Measurements from ENCODE around the gene LAMC3.
"Not testable (repeated sequence)": the region's sequence is repeated elsewhere in the genome, so short reads cannot be mapped to it uniquely, and the experiment has no call there.

Gene LAMC3

GRCh38 chr9:131028931-131029573 is 20.1 kb downstream of the LAMC3 start:
- no peak for DNase-seq (ENCODE audit: low spot score)

GRCh38 chr9:131029574-131029952 is 20.6 kb downstream of the LAMC3 start:
- DNase-seq (ENCODE audit: low spot score): no peak

DNA sequence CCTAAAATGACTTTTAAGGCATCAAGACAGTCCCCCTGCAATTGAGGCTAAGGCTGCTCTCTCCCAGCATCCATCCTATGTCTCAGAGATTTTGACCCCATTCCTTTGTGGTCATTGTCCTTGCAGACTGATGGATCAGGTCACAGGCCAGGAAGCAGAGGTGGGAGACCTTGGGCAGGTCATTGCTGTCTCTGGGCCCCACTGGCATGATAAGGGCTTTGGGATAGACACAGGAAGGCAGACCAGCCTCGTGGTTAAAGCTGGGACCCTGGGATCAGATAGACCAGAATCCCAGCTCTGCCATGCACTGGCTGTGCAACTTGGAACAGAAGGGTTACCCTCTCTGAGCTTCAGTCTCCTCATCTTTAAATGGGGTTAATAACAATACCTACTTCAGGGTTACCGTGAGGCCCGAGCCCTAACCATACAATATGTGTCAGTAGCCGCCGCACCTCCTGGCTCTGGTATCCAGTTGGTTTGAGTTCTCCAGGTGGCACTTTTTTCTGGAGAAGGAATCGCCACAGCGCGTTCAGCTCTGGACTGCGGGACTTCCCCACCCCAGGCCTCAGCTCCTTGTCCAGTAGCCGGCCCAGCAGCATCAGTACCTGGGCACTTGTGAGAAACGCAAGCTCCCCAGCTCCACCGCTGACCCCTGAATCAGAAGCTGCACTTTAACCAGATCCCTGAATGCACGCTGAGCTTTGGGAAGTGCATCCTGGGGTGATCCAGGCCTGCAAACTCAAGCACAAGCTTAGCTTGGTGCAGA is 21.4 kb downstream of the LAMC3 start:
- DNase-seq (ENCODE audit: low spot score): no peak

DNA sequence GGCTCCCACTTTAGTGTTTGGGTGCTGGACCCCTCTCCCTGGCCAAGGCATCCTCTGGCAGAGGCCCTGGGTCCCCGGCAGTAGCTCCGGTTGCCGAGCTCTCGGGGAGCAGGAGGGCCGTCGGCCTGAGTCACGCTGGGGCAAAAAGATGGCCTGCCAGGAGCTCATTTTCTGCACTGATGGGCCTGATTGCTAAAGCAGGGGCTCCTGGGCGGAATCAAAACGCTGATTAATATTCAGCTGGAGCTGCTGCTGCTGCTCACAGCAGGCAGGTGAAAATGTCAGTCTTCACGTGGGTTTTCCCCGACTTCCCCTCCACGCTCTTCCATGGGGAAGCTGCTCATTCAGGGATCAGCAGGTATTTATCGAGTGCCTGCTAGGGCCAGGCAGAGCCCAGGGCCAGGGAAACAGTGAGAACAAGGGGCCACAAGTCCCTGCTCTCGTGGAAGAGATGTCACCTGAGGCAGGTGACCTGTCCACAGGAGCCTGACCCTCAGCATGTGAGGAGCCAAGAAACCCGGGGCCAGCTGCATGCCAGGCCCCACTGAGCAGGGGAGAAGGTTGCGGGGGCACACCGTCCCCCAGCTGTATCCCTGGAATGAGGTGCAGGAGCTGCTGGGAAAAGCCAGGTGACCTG is 22.1 kb downstream of the LAMC3 start:
- DNase-seq (ENCODE audit: low spot score): no peak

GRCh38 chr9:131031642-131032005 is 22.6 kb downstream of the LAMC3 start:
- DNase-seq (ENCODE audit: low spot score): no peak

GRCh38 chr9:131032384-131032783 is 23.4 kb downstream of the LAMC3 start:
- no peak for DNase-seq (ENCODE audit: low spot score)

GRCh38 chr9:131033269-131034224 is 24.6 kb downstream of the LAMC3 start:
- no peak for DNase-seq (ENCODE audit: low spot score)

- DNase-seq (ENCODE audit: low spot score): no peak
These were observed 25.3 kb downstream of the LAMC3 start for GRCh38 chr9:131034268-131034667.

GRCh38 chr9:131034749-131035148 is 25.8 kb downstream of the LAMC3 start:
- DNase-seq (ENCODE audit: low spot score): not testable (repeated sequence)

DNA sequence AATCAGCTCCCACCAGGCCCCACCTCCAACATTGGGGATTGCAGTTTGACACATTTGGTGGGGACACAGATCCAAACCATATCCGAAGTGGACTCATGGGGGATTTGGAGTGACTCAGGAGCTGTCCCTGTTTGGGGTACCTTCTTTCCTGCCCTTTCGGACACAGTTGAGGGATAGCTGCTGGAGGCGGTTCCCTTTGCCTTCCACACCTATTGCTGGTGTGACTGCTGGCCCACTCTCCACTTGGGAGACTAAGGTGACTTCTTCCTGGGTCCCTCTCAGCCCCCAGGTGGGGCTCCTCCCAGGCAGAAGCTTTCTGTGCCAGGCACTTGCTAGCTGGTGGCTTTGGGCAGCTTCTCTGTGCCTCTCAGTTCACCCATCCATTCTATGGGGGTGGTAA is 26.6 kb downstream of the LAMC3 start:
- no peak for DNase-seq (ENCODE audit: low spot score)

DNA sequence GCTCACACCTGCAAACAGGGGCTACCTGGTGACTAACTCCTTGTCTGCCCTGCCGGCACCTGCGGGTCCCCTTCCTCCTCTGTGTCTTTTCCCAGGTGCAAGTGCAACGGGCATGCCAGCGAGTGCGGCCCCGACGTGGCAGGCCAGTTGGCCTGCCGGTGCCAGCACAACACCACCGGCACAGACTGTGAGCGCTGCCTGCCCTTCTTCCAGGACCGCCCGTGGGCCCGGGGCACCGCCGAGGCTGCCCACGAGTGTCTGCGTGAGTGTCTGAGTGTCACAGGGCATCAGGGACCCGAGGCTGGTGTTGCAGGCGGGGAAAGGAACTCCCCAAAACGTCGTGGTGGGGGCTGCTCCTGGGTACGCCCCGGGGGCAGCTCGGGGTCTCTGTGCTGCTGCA is 27.1 kb downstream of the LAMC3 start:
- DNase-seq (ENCODE audit: low spot score): no peak

DNA sequence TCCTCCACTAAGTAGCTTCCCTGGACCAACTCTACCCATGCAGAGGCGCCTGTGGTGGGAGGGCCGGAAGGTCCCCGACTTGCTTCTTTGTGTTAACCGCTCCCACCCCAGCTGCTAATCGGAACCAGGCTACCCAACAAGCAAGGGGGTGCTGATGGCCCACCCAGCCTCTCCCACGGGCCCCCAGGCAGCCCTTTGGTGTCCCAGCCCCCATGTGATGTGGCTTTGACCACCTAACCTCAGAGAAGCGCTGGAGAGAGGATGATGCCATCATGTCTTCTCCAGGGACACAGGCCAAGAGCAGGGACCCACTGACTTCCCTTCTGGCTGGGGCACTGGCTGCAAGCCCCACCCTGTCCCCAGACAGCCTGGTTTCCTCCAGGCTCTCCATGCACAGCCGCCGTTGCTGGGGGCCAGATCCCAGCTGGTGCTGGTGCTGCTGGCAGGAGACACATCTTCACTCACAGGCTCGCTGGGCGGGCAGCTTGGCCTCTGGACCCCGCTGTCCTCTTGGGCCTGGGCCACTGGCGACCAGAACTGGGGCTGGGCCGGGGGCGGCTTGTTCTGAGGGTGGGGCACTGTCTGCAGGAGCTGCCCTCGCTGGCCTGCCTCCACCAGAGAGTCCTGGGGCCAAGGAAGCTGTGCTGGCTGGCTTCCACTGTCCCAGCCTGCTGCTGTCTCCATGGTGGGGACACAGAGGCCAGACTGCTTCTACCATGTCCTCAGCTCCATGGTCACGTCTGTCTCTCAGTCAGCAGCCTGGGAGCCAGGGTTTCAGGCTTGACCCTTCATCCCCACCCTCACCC is 27.8 kb downstream of the LAMC3 start:
- no peak for DNase-seq (ENCODE audit: low spot score)

GRCh38 chr9:131037335-131038255 is 28.6 kb downstream of the LAMC3 start:
- no peak for DNase-seq (ENCODE audit: low spot score)

- DNase-seq (ENCODE audit: low spot score): no peak
These were observed 29.5 kb downstream of the LAMC3 start for GRCh38 chr9:131038256-131039128.

- no peak for DNase-seq (ENCODE audit: low spot score)
These were observed 30.4 kb downstream of the LAMC3 start for GRCh38 chr9:131039129-131039954.

DNA sequence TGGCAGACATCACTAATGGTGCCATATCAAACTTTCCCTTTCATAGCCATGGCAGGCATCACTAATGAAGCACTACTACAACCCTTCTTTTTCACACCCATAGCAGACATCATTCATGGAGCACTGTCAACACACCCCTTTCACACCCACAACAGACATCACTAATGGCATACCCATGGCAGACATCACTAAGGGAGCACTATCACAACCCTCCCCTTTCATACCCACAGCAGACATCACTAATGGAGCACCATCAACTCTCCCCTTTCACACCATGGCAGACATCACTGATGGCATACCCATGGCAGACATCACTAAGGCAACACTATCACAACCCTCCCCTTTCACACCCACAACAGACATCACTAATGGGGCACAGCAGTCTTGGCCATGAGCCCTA is 33.7 kb downstream of the LAMC3 start:
- no peak for DNase-seq (ENCODE audit: low spot score)

GRCh38 chr9:131043087-131043486 is 34.1 kb downstream of the LAMC3 start:
- no peak for DNase-seq (ENCODE audit: low spot score)

DNA sequence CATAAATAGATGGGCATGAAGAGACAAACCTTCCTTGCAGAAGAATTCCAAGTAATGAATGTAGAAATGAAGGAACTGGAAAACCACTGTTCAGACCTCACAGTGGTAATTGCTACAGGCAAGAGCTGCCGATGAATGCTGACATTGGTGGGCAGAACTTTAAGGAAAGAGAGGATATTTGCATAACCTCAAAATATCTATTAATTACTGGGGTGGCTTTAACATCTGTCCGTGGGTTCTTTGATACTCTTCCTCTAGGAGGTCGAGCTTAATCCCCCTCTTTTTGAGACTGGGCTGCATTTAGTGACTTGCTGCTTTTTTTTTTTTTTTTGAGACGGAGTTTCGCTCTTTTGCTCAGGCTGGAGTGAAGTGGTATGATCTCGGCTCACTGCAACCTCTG is 34.7 kb downstream of the LAMC3 start:
- DNase-seq (ENCODE audit: low spot score): no peak

All from left forelimb (tissue), 1 donor.